Parathyroid adenoma (tissue), 2 donors: ENCODE measurements around the gene R3HCC1L.

Source experiments
- H2AFZ ChIP-seq: fragments of 300-600 bp; sonication (generic); one replicate; pipeline ENCODE4 v1.7.0; 2017; ENCODE audit warnings: antibody characterized with exemption, mild to moderate bottlenecking
- H3K27ac ChIP-seq: fragments of 300-600 bp; sonication (generic); one replicate; pipeline ENCODE4 v1.7.0; 2017
- H3K27me3 ChIP-seq: fragments of 300-600 bp; sonication (generic); one replicate; pipeline ENCODE4 v1.7.0; 2017; ENCODE audit warnings: low read length; ENCODE audit not compliant: control insufficient read depth, insufficient read depth
- H3K36me3 ChIP-seq: fragments of 300-600 bp; sonication (generic); one replicate; pipeline ENCODE4 v1.7.0; 2017; ENCODE audit warnings: low read length; ENCODE audit not compliant: control insufficient read depth, insufficient read depth
- H3K4me1 ChIP-seq: fragments of 300-600 bp; sonication (generic); one replicate; pipeline ENCODE4 v1.7.0; 2017; ENCODE audit warnings: control low read depth
- H3K4me2 ChIP-seq: fragments of 300-600 bp; sonication (generic); one replicate; pipeline ENCODE4 v1.7.0; 2017; ENCODE audit warnings: low read length
- H3K4me3 ChIP-seq: fragments of 300-600 bp; sonication (generic); one replicate; pipeline ENCODE4 v1.7.0; 2017; ENCODE audit warnings: low read depth, low read length
- H3K79me2 ChIP-seq: fragments of 300-600 bp; sonication (generic); one replicate; pipeline ENCODE4 v1.7.0; 2017; ENCODE audit warnings: control low read depth
- H3K9ac ChIP-seq: fragments of 300-600 bp; sonication (generic); one replicate; pipeline ENCODE4 v1.7.0; 2017; ENCODE audit warnings: mild to moderate bottlenecking
- H3K9me3 ChIP-seq: fragments of 300-600 bp; sonication (generic); one replicate; pipeline ENCODE4 v1.7.0; 2017; ENCODE audit warnings: low read length; ENCODE audit not compliant: control insufficient read depth
- CTCF ChIP-seq: fragments of 300-600 bp; sonication (generic); IDR thresholded peaks from one replicate; pipeline ENCODE4 v1.7.0; 2017; ENCODE audit warnings: antibody characterized with exemption, mild to moderate bottlenecking
- donor health status: primary hyperparathyroidism.

R3HCC1L gene

GRCh38 chr10:98090822-98091221 is 43.6 kb upstream of the R3HCC1L start:
- no peaks in the 10 kb centered on the region for H3K27me3 ChIP-seq
- H3K9ac ChIP-seq: no peak overlapping the region
- H3K27ac ChIP-seq: no peak overlapping the region
- H2AFZ ChIP-seq: no peak overlapping the region
- H3K36me3 ChIP-seq: no peaks in the 10 kb centered on the region
- no peaks in the 10 kb centered on the region for H3K9me3 ChIP-seq
- no peaks in the 10 kb centered on the region for H3K79me2 ChIP-seq
- no peak overlapping the region for H3K4me2 ChIP-seq
- TF ChIP-seq CTCF: no peak
- H3K4me1 ChIP-seq: no peaks in the 10 kb centered on the region
- H3K4me3 ChIP-seq: no peak overlapping the region

GRCh38 chr10:98096316-98096715 is 38.1 kb upstream of the R3HCC1L start:
- H3K4me1 ChIP-seq: no peaks in the 10 kb centered on the region
- H3K27ac ChIP-seq: no peak overlapping the region
- H3K9me3 ChIP-seq: no peaks in the 10 kb centered on the region
- no peak overlapping the region for H3K4me3 ChIP-seq
- no peaks in the 10 kb centered on the region for H3K36me3 ChIP-seq
- no peak overlapping the region for H2AFZ ChIP-seq
- no peak for TF ChIP-seq CTCF
- no peaks in the 10 kb centered on the region for H3K79me2 ChIP-seq
- no peak overlapping the region for H3K9ac ChIP-seq
- H3K4me2 ChIP-seq: no peak overlapping the region
- H3K27me3 ChIP-seq: no peaks in the 10 kb centered on the region

GRCh38 chr10:98096731-98097130 is 37.7 kb upstream of the R3HCC1L start:
- Histone ChIP-seq H3K4me3 (no peak overlapping the region), H3K9me3 (no peaks in the 10 kb centered on the region), H3K27ac (no peak overlapping the region), H3K36me3 (no peaks in the 10 kb centered on the region), H3K79me2 (no peaks in the 10 kb centered on the region), H3K4me2 (no peak overlapping the region), H3K4me1 (no peaks in the 10 kb centered on the region), H3K9ac (no peak overlapping the region), H3K27me3 (no peaks in the 10 kb centered on the region), H2AFZ (no peak overlapping the region)
- no peak for TF ChIP-seq CTCF

GRCh38 chr10:98097175-98097574 is 37.3 kb upstream of the R3HCC1L start:
- no peak for TF ChIP-seq CTCF
- no peaks in the 10 kb centered on the region for H3K27me3 ChIP-seq
- H3K9me3 ChIP-seq: no peaks in the 10 kb centered on the region

GRCh38 chr10:98097616-98098015 is 36.8 kb upstream of the R3HCC1L start:
- Histone ChIP-seq H3K27me3 (no peaks in the 10 kb centered on the region), H3K4me2 (no peak overlapping the region), H3K4me3 (no peak overlapping the region), H3K9me3 (no peaks in the 10 kb centered on the region), H3K27ac (no peak overlapping the region), H3K36me3 (no peaks in the 10 kb centered on the region), H3K79me2 (no peaks in the 10 kb centered on the region), H3K4me1 (no peaks in the 10 kb centered on the region), H3K9ac (no peak overlapping the region), H2AFZ (no peak overlapping the region)
- TF ChIP-seq CTCF: no peak

More at GRCh38 chr10:98097175-98097574, 37.3 kb upstream of the R3HCC1L start:
- no peak overlapping the region for H3K4me2 ChIP-seq
- no peak overlapping the region for H3K27ac ChIP-seq
- H3K36me3 ChIP-seq: no peaks in the 10 kb centered on the region
- H2AFZ ChIP-seq: no peak overlapping the region
- H3K4me3 ChIP-seq: no peak overlapping the region
- H3K4me1 ChIP-seq: no peaks in the 10 kb centered on the region
- no peaks in the 10 kb centered on the region for H3K79me2 ChIP-seq
- H3K9ac ChIP-seq: no peak overlapping the region
